Loucy (cell line): Measurements from ENCODE around the gene TNPO3.

Experiments
- H2AFZ ChIP-seq: fragments of 200-600 bp; sonication (generic); 2 replicates; pipeline ENCODE4 v1.6.0; 2016; ENCODE audit warnings: antibody characterized with exemption, mild to moderate bottlenecking, low read length, moderate library complexity
- H3F3A ChIP-seq: fragments of 200-600 bp; 2 replicates; pipeline ENCODE4 v1.6.0; 2016; ENCODE audit warnings: antibody characterized with exemption, low read depth, mild to moderate bottlenecking
- H3K27me3 ChIP-seq: fragments of 200-600 bp; sonication (generic); 2 replicates; pipeline ENCODE4 v1.6.1; 2014; ENCODE audit warnings: low read length, mild to moderate bottlenecking; ENCODE audit not compliant: insufficient read depth, poor library complexity, severe bottlenecking
- H3K36me3 ChIP-seq: fragments of 200-600 bp; sonication (generic); 2 replicates; pipeline ENCODE4 v1.6.1; 2016; ENCODE audit warnings: low read length; ENCODE audit not compliant: insufficient read depth
- H3K4me1 ChIP-seq: fragments of 200-600 bp; sonication (generic); 2 replicates; pipeline ENCODE4 v1.5.1; 2014; ENCODE audit warnings: low read length, mild to moderate bottlenecking; ENCODE audit not compliant: insufficient read depth, poor library complexity, severe bottlenecking
- H3K4me2 ChIP-seq: fragments of 200-600 bp; sonication (generic); 2 replicates; pipeline ENCODE4 v1.6.0; 2014; ENCODE audit warnings: antibody characterized with exemption, low read length, low read depth, mild to moderate bottlenecking; ENCODE audit not compliant: poor library complexity, severe bottlenecking
- H3K4me3 ChIP-seq: fragments of 200-600 bp; sonication (generic); 2 replicates; pipeline ENCODE4 v1.5.1; 2014; ENCODE audit warnings: low read length, mild to moderate bottlenecking, mixed read lengths; ENCODE audit not compliant: poor library complexity, severe bottlenecking
- H3K79me2 ChIP-seq: fragments of 200-600 bp; sonication (generic); 2 replicates; pipeline ENCODE4 v1.6.1; 2014; ENCODE audit warnings: low read length; ENCODE audit not compliant: insufficient read depth
- H3K9ac ChIP-seq: fragments of 200-600 bp; sonication (generic); 2 replicates; pipeline ENCODE4 v1.6.0; 2014; ENCODE audit warnings: mild to moderate bottlenecking, low read depth, low read length, moderate library complexity; ENCODE audit not compliant: poor library complexity, severe bottlenecking
- H3K9me2 ChIP-seq: fragments of 200-600 bp; sonication (generic); replicated peaks from 2 replicates; pipeline ENCODE4 v1.6.1; 2016; ENCODE audit warnings: low read depth, low read length, mixed read lengths
- H3K9me3 ChIP-seq: fragments of 200-600 bp; sonication (generic); 2 replicates; pipeline ENCODE4 v1.6.1; 2014; ENCODE audit warnings: mild to moderate bottlenecking, antibody characterized with exemption, low read length, low read depth; ENCODE audit not compliant: insufficient read depth
- H4K20me1 ChIP-seq: fragments of 200-600 bp; sonication (generic); 2 replicates; pipeline ENCODE4 v1.6.0; 2014; ENCODE audit warnings: antibody characterized with exemption, low read length, mild to moderate bottlenecking; ENCODE audit not compliant: insufficient read depth, poor library complexity, severe bottlenecking
- EZH2phosphoT487 ChIP-seq: fragments of 200-600 bp; IDR thresholded peaks from 2 replicates; pipeline ENCODE4 v1.6.1; 2018; ENCODE audit warnings: antibody characterized with exemption, mild to moderate bottlenecking, moderate library complexity, borderline replicate concordance
- TF ChIP-seq, protein P1 (sequence below): fragments of 200-600 bp; sonication (generic); conservative IDR thresholded peaks from 2 replicates; pipeline ENCODE4 v1.5.1; 2014; ENCODE audit warnings: mild to moderate bottlenecking, antibody characterized with exemption, low read length

The TNPO3 gene

GRCh38 chr7:128909625-128910568, 145.0 kb downstream of the TNPO3 start:
- H4K20me1 ChIP-seq: no peaks in the 10 kb centered on the region
- H3K9me2 ChIP-seq: no peaks in the 10 kb centered on the region
- no peak for TF ChIP-seq EZH2phosphoT487
- TF ChIP-seq, protein P1, sequence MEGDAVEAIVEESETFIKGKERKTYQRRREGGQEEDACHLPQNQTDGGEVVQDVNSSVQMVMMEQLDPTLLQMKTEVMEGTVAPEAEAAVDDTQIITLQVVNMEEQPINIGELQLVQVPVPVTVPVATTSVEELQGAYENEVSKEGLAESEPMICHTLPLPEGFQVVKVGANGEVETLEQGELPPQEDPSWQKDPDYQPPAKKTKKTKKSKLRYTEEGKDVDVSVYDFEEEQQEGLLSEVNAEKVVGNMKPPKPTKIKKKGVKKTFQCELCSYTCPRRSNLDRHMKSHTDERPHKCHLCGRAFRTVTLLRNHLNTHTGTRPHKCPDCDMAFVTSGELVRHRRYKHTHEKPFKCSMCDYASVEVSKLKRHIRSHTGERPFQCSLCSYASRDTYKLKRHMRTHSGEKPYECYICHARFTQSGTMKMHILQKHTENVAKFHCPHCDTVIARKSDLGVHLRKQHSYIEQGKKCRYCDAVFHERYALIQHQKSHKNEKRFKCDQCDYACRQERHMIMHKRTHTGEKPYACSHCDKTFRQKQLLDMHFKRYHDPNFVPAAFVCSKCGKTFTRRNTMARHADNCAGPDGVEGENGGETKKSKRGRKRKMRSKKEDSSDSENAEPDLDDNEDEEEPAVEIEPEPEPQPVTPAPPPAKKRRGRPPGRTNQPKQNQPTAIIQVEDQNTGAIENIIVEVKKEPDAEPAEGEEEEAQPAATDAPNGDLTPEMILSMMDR: no peak
- H3K27me3 ChIP-seq: no peaks in the 10 kb centered on the region
- no peak overlapping the region for H3K4me3 ChIP-seq
- H3K79me2 ChIP-seq: no peaks in the 10 kb centered on the region
- H3K4me2 ChIP-seq: no peak overlapping the region
- H3F3A ChIP-seq: no peaks in the 10 kb centered on the region
- no peaks in the 10 kb centered on the region for H3K4me1 ChIP-seq
- no peaks in the 10 kb centered on the region for H3K36me3 ChIP-seq
- no peak overlapping the region for H2AFZ ChIP-seq
- H3K9me3 ChIP-seq: no peaks in the 10 kb centered on the region
- no peak overlapping the region for H3K9ac ChIP-seq

DNA sequence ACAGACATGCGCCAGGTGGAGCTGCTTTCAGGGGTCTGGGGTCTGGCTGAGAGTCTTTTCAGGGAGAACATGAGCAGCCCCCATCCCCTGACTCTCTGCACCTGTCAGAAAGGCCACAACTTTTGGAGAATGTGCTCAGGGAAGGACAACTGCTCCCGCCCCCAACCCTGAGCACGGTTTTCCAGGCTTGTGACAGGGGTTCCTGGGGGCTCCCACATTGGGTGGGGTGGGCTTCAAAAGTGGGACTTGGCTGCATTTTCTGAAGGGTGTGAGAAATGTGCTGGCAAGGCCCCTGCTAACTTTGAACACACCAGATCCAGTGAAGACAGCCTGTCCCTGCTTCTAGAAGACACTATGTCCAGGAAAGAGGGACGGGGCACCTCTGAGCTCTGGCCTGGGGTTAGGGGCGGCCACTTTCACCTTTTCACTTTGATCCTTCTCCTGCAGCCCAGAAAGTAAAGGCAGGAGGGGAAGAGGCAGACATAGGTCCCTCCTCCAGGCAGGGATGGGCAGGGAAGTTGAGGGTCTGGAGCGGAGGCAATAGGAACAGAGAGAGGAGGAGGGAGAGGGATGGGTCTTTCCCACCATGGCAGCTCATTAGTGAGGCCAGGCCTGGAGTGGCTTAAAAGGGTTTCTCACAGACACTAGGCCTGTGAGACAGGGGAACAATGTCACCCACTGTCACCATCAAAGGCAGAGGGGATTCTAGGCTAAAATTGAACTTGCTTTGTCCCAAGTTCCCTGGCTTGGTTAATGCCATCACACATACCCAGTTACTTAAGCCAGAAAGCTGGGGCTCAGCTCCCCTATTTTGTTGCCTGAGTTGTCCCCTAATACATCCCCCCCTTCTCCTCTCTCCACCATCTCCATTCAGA, 145.9 kb downstream of the TNPO3 start:
- H3K9ac ChIP-seq: no peak overlapping the region
- no peak overlapping the region for H3K4me2 ChIP-seq

More for the DNA sequence above, 145.9 kb downstream of the TNPO3 start:
- H3K36me3 ChIP-seq: no peaks in the 10 kb centered on the region
- no peak for TF ChIP-seq EZH2phosphoT487
- TF ChIP-seq, protein P1: no peak
- no peaks in the 10 kb centered on the region for H3F3A ChIP-seq
- no peaks in the 10 kb centered on the region for H3K9me3 ChIP-seq
- H3K4me1 ChIP-seq: peaks cover 4% of the 10 kb centered on the region
- no peaks in the 10 kb centered on the region for H4K20me1 ChIP-seq
- no peaks in the 10 kb centered on the region for H3K27me3 ChIP-seq
- H3K4me3 ChIP-seq: no peak overlapping the region
- no peaks in the 10 kb centered on the region for H3K79me2 ChIP-seq
- no peak overlapping the region for H2AFZ ChIP-seq
- no peaks in the 10 kb centered on the region for H3K9me2 ChIP-seq
